K562 (cell line): Measurements from ENCODE around the gene LRP1. TPM values are rescaled to one million over a fixed set of nuclear protein-coding genes. Genes with fewer than 3 reads are reported as not detected.

Experiments
- ATAC-seq: fragments of 200-7000 bp; cut with Tn5 transposase; 3 replicates; pipeline ENCODE4 v1.9.1; 2020; ENCODE audit warnings: moderate library complexity
- BruUV-seq: library from RNA; stranded (reverse); fragments of 400-500 nt; replicated peaks from 2 replicates; lab custom pipeline; 2021; lab: Mats Ljungman, UMichigan
- CTCF ChIA-PET: fragments of 300-600 bp; formaldehyde crosslinking; extraction: SDS; loops from one replicate; lab custom pipeline; 2021; ENCODE audit warnings: low intra/inter-chr PET ratio; lab: Yijun Ruan, JAX
- POLR2A ChIA-PET: fragments of 300-600, 350-650 bp; sonication (Branson Sonifier 250); formaldehyde crosslinking; extraction: SDS; loops from one replicate; lab custom pipeline; 2021; ENCODE audit warnings: antibody characterized with exemption, inconsistent platforms; lab: Yijun Ruan, JAX
- DNase-seq, 4 experiments: peaks; one replicate each; pipeline versions ENCODE4 v3.0.0 to v3.0.0-alpha.2; 2011 to 2018; ENCODE audit warnings: low spot score in 3 of 4, mixed read lengths in 3 of 4; ENCODE audit errors: extremely low read depth in 1 of 4
- FAIRE-seq: peaks from 2 replicates; lab custom pipeline; 2011; peaks lifted over from hg19 to GRCh38; lab: Jason Lieb, UNC
- H2AFZ ChIP-seq: 2 replicates; pipeline ENCODE4 v1.6.0; 2011; ENCODE audit warnings: low read depth, low read length, control low read depth, inconsistent platforms
- H3K27ac ChIP-seq: fragments of 200-600 bp; 3 replicates; pipeline ENCODE4 v1.8.0; 2011; ENCODE audit warnings: low read depth, mild to moderate bottlenecking, control low read depth, inconsistent platforms, low read length, moderate library complexity, mixed read lengths; ENCODE audit errors: extremely low read depth
- H3K27me3 ChIP-seq, 2 experiments: fragments of 300-600 bp in 1 of 2; 2 replicates in 1 of 2; 3 replicates in 1 of 2; pipeline versions ENCODE4 v1.6.0 to v1.8.0; 2011; ENCODE audit warnings: inconsistent platforms in 2 of 2, low read length in 2 of 2, mild to moderate bottlenecking in 1 of 2, mixed read lengths in 1 of 2, moderate library complexity in 1 of 2; ENCODE audit not compliant: control insufficient read depth in 2 of 2, insufficient read depth in 2 of 2
- H3K36me3 ChIP-seq: fragments of 300-600 bp; 3 replicates; pipeline ENCODE4 v1.8.0; 2011; ENCODE audit warnings: mild to moderate bottlenecking, low read length, inconsistent platforms; ENCODE audit not compliant: control insufficient read depth, insufficient read depth
- H3K4me1 ChIP-seq, 2 experiments: fragments of 200-600 bp in 1 of 2; replicated peaks in 1 of 2; 2 replicates in 1 of 2; 3 replicates in 1 of 2; pipeline versions ENCODE4 v1.5.1 to v1.8.0; 2011; ENCODE audit warnings: inconsistent platforms in 2 of 2, low read length in 2 of 2, mild to moderate bottlenecking in 1 of 2, mixed read lengths in 1 of 2, moderate library complexity in 1 of 2; ENCODE audit not compliant: control insufficient read depth in 2 of 2, insufficient read depth in 2 of 2
- H3K4me2 ChIP-seq: 2 replicates; pipeline ENCODE4 v1.6.1; 2011; ENCODE audit warnings: low read length, control low read depth, inconsistent platforms, mixed read lengths; ENCODE audit not compliant: insufficient read depth
- H3K4me3 ChIP-seq: fragments of 200-600 bp; sonication (generic), shearing (Covaris generic); 2 replicates; pipeline ENCODE4 v1.5.1; 2016; ENCODE audit warnings: control low read depth, inconsistent platforms
- H3K79me2 ChIP-seq: fragments of 200-600 bp; 3 replicates; pipeline ENCODE4 v1.8.0; 2011; ENCODE audit warnings: low read length, inconsistent platforms; ENCODE audit not compliant: control insufficient read depth, insufficient read depth
- H3K9ac ChIP-seq, 2 experiments: 2 replicates each; pipeline versions ENCODE4 v1.6.0 to v1.6.1; 2011; ENCODE audit warnings: low read depth in 2 of 2, low read length in 2 of 2, control low read depth in 1 of 2, inconsistent platforms in 1 of 2, mild to moderate bottlenecking in 1 of 2, mixed read lengths in 1 of 2; ENCODE audit not compliant: insufficient read depth in 1 of 2
- H3K9me1 ChIP-seq: one replicate; pipeline ENCODE4 v1.6.0; 2011; ENCODE audit warnings: inconsistent platforms, mild to moderate bottlenecking, low read length, moderate library complexity; ENCODE audit not compliant: control insufficient read depth, insufficient read depth
- H3K9me3 ChIP-seq: replicated peaks from 2 replicates; pipeline ENCODE4 v1.5.1; 2011; ENCODE audit warnings: low read depth, low read length, inconsistent platforms; ENCODE audit not compliant: control insufficient read depth, insufficient read depth
- H4K20me1 ChIP-seq: replicated peaks from 2 replicates; pipeline ENCODE4 v1.6.1; 2011; ENCODE audit warnings: low read length, inconsistent platforms, mixed read lengths; ENCODE audit not compliant: control insufficient read depth, insufficient read depth
- GATA2 ChIP-seq: sonication (generic); formaldehyde crosslinking; IDR thresholded peaks from 2 replicates; pipeline ENCODE4 v1.4.0; 2020; ENCODE audit warnings: mild to moderate bottlenecking, missing genetic modification reagents
- LEF1 ChIP-seq: fragments of 450-650 bp; IDR thresholded peaks from 2 replicates; pipeline ENCODE4 v1.6.1; 2016; ENCODE audit warnings: mild to moderate bottlenecking
- MAFG ChIP-seq: fragments of 450-650 bp; conservative IDR thresholded peaks from 2 replicates; pipeline ENCODE4 v1.6.1; 2016; ENCODE audit warnings: missing genetic modification characterization, missing compliant biosample characterization
- NFIC ChIP-seq: fragments of 450-650 bp; IDR thresholded peaks from 2 replicates; pipeline ENCODE4 v1.6.1; 2017; ENCODE audit warnings: mild to moderate bottlenecking, inconsistent platforms
- RB1 ChIP-seq: fragments of 450-650 bp; IDR thresholded peaks from 2 replicates; pipeline ENCODE4 v1.6.1; 2017; ENCODE audit warnings: low read depth, mild to moderate bottlenecking
- RUNX1 ChIP-seq: sonication (generic); IDR thresholded peaks from 2 replicates; pipeline ENCODE4 v1.6.1; 2016; ENCODE audit warnings: antibody characterized with exemption, low read depth
- STAT5B ChIP-seq: fragments of 250-450 bp; sonication (Bioruptor Pico); IDR thresholded peaks from 2 replicates; pipeline ENCODE4 v1.8.0; 2021; ENCODE audit warnings: mild to moderate bottlenecking, inconsistent platforms
- TCF7 ChIP-seq: sonication (generic); IDR thresholded peaks from 2 replicates; pipeline ENCODE4 v1.6.1; 2016; ENCODE audit warnings: antibody characterized with exemption, borderline replicate concordance
- ZNF217 ChIP-seq: sonication (generic); formaldehyde crosslinking; IDR thresholded peaks from 2 replicates; pipeline ENCODE4 v1.8.0; 2022; ENCODE audit warnings: mild to moderate bottlenecking, missing genetic modification reagents
- ZNF436 ChIP-seq: fragments of 250-450, 450-650 bp; sonication (Bioruptor Pico); formaldehyde crosslinking; IDR thresholded peaks from 2 replicates; pipeline ENCODE4 v1.7.0; 2020; ENCODE audit warnings: mild to moderate bottlenecking
- ZNF444 ChIP-seq: fragments of 250-450 bp; sonication (Bioruptor Pico); IDR thresholded peaks from 2 replicates; pipeline ENCODE4 v1.4.0; 2020; ENCODE audit warnings: mild to moderate bottlenecking, moderate library complexity
- ZNF584 ChIP-seq: fragments of 200-800 bp; sonication (Bioruptor generic); IDR thresholded peaks from 2 replicates; pipeline ENCODE4 v1.6.1; 2016; ENCODE audit warnings: low read depth, mild to moderate bottlenecking, missing genetic modification characterization, missing compliant biosample characterization
- ZNF586 ChIP-seq: fragments of 450-650 bp; formaldehyde crosslinking; conservative IDR thresholded peaks from 2 replicates; pipeline ENCODE4 v1.4.0; 2020; ENCODE audit warnings: mild to moderate bottlenecking, moderate library complexity
- ZNF76 ChIP-seq: fragments of 250-450 bp; sonication (Bioruptor Pico); IDR thresholded peaks from 2 replicates; pipeline ENCODE4 v1.4.0; 2020; ENCODE audit warnings: mild to moderate bottlenecking, moderate library complexity, borderline replicate concordance
- ZZZ3 ChIP-seq: fragments of 450-650 bp; IDR thresholded peaks from 2 replicates; pipeline ENCODE4 v1.6.1; 2016; ENCODE audit warnings: antibody characterized with exemption, mild to moderate bottlenecking, moderate library complexity
- WGBS: fragments of 100-300 bp; shearing (Covaris generic); methylation state at CpG from one replicate; pipeline ENCODE4 v1.1.6; 2016; ENCODE audit warnings: low coverage, mixed read lengths; ENCODE audit not compliant: insufficient coverage; ENCODE audit errors: missing lambda C conversion rate; 5-methylcytosine and 5-hydroxymethylcytosine counted together
- in situ Hi-C: fragments of 300-500 bp; cut with MboI; formaldehyde crosslinking; loops from 4 replicates; pipeline ENCODE4 v1.15.0; 2018; ENCODE audit warnings: inconsistent platforms, mixed read lengths
- intact Hi-C: fragments of 100-400 bp; cut with micrococcal nuclease; formaldehyde crosslinking; loops from 2 replicates; pipeline ENCODE4 v1.14.2; 2022
- polyA plus RNA-seq, 8 experiments: library from polyadenylated mRNA; depleted of rRNA in 4 of 8; stranded (reverse) in 5 of 8; unstranded in 3 of 8; fragments of >200 nt; fragmentation: Nextera tagmentation in 2 of 8; fragmentation: Illumina TruSeq in 1 of 8; extraction: Ambion mirVana in 2 of 8; extraction: Trizol in 1 of 8; gene quantifications; 2 replicates each; pipeline versions ENCODE4 v1.2.1 to v1.2.3, GENCODE V29; 2011 to 2014; ENCODE audit warnings: inconsistent platforms in 1 of 8, missing spikeins in 1 of 8
- total RNA-seq, 7 experiments: library from RNA; depleted of rRNA in 6 of 7; stranded (reverse); fragments of >200 nt in 6 of 7; fragmentation: Illumina TruSeq in 2 of 7; extraction: Trizol in 2 of 7; gene quantifications; 2 replicates each; pipeline versions ENCODE4 v1.2.1 to v1.2.3, GENCODE V29; 2011 to 2021; ENCODE audit warnings: low replicate concordance in 1 of 7
- TF ChIP-seq, protein P1 (sequence below): fragments of 450-650 bp; formaldehyde crosslinking; IDR thresholded peaks from 2 replicates; pipeline ENCODE4 v1.4.0; 2020; ENCODE audit warnings: mild to moderate bottlenecking, moderate library complexity
- TF ChIP-seq, protein P2 (sequence below): sonication (generic); formaldehyde crosslinking; IDR thresholded peaks from 2 replicates; pipeline ENCODE4 v1.8.0; 2022; ENCODE audit warnings: mild to moderate bottlenecking, missing genetic modification reagents
- TF ChIP-seq, protein P3 (sequence below): fragments of 250-450 bp; sonication (Bioruptor Pico); IDR thresholded peaks from 2 replicates; pipeline ENCODE4 v1.8.0; 2022; ENCODE audit warnings: moderate library complexity, mild to moderate bottlenecking, inconsistent platforms

LRP1 gene
- total and polyA plus RNA-seq, 9 of the 15 experiments (the other 6 are each of a cell fraction or from before 2014, with no cell fraction given), result 0.04 to 0.64 (median 0.19) TPM; not detected in 2

DNA sequence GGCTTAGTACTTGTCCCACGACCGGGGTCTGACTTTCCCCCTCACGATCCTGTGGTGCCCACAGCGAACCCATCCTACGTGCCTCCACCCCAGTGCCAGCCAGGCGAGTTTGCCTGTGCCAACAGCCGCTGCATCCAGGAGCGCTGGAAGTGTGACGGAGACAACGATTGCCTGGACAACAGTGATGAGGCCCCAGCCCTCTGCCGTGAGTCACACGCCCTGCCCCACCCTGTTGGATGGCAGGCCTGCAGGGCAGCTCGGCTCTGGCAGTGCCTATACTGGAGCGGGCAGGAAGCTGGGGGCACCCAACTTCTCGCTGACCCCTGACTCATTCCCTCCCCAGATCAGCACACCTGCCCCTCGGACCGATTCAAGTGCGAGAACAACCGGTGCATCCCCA, 37.5 kb downstream of the LRP1 start:
- FAIRE-seq (no peak), DNase-seq (no peak), ATAC-seq (no peak)
- 16% methylated on average over 18 of the region's 19 CpGs for WGBS
- no peak overlapping the region for H3K27ac ChIP-seq
- H3K9me1 ChIP-seq, result no peaks in the 10 kb centered on the region
- H3K79me2 ChIP-seq, result no peaks in the 10 kb centered on the region
- BruUV-seq, result no TSS peak
- peaks cover 0 to 22% of the 10 kb centered on the region in 2 experiments; a peak in 2 of 5 replicates for H3K4me1 ChIP-seq
- POLR2A ChIA-PET, result interaction anchor here (0.9 kb wide), 1 partner anchor 10 kb away, joined by 3 read pairs; no protein-coding TSS in a partner anchor
- in situ Hi-C loops, result no loop called here
- no peak overlapping the region for H3K4me2 ChIP-seq
- no peak overlapping the region for H3K4me3 ChIP-seq
- no peaks in the 10 kb centered on the region for H3K9me3 ChIP-seq
- H3K36me3 ChIP-seq, result no peaks in the 10 kb centered on the region
- no peak overlapping the region for H2AFZ ChIP-seq
- CTCF ChIA-PET, result no interaction called here
- peaks cover 25 to 62% of the 10 kb centered on the region in 2 experiments; a peak in 4 of 5 replicates for H3K27me3 ChIP-seq
- intact Hi-C loops, result no loop called here
- no peak overlapping the region for H3K9ac ChIP-seq
- TF ChIP-seq ZNF586 (CRISPR knock-in tag) (no peak), RUNX1 (no peak), ZNF436 (CRISPR knock-in tag) (no peak), LEF1 (no peak), STAT5B (no peak), ZNF444 (CRISPR knock-in tag) (no peak), NFIC (no peak), ZZZ3 (no peak), ZNF584 (CRISPR knock-in tag) (no peak), RB1 (no peak), ZNF217 (CRISPR knock-in tag) (no peak), TCF7 (no peak), MAFG (no peak), GATA2 (CRISPR knock-in tag) (no peak), ZNF76 (CRISPR knock-in tag) (no peak)
- TF ChIP-seq, protein P1, sequence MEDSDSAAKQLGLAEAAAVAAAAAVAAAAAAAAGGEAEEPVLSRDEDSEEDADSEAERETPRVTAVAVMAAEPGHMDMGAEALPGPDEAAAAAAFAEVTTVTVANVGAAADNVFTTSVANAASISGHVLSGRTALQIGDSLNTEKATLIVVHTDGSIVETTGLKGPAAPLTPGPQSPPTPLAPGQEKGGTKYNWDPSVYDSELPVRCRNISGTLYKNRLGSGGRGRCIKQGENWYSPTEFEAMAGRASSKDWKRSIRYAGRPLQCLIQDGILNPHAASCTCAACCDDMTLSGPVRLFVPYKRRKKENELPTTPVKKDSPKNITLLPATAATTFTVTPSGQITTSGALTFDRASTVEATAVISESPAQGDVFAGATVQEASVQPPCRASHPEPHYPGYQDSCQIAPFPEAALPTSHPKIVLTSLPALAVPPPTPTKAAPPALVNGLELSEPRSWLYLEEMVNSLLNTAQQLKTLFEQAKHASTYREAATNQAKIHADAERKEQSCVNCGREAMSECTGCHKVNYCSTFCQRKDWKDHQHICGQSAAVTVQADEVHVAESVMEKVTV (CRISPR knock-in tag), result no peak
- TF ChIP-seq, protein P2, sequence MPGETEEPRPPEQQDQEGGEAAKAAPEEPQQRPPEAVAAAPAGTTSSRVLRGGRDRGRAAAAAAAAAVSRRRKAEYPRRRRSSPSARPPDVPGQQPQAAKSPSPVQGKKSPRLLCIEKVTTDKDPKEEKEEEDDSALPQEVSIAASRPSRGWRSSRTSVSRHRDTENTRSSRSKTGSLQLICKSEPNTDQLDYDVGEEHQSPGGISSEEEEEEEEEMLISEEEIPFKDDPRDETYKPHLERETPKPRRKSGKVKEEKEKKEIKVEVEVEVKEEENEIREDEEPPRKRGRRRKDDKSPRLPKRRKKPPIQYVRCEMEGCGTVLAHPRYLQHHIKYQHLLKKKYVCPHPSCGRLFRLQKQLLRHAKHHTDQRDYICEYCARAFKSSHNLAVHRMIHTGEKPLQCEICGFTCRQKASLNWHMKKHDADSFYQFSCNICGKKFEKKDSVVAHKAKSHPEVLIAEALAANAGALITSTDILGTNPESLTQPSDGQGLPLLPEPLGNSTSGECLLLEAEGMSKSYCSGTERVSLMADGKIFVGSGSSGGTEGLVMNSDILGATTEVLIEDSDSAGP (CRISPR knock-in tag), result no peak
- TF ChIP-seq, protein P3, sequence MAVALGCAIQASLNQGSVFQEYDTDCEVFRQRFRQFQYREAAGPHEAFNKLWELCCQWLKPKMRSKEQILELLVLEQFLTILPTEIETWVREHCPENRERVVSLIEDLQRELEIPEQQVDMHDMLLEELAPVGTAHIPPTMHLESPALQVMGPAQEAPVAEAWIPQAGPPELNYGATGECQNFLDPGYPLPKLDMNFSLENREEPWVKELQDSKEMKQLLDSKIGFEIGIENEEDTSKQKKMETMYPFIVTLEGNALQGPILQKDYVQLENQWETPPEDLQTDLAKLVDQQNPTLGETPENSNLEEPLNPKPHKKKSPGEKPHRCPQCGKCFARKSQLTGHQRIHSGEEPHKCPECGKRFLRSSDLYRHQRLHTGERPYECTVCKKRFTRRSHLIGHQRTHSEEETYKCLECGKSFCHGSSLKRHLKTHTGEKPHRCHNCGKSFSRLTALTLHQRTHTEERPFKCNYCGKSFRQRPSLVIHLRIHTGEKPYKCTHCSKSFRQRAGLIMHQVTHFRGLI, result no peak
- TF ChIP-seq, all 486 proteins: peak for 0
- H4K20me1 ChIP-seq, result peaks cover 7% of the 10 kb centered on the region; the same call in 1 of the 2 replicates
